ENCODE measurements around the gene TIMM23B.
"Not testable (repeated sequence)": the region's sequence is repeated elsewhere in the genome, so short reads cannot be mapped to it uniquely, and the experiment has no call there.

TIMM23B gene

GRCh38 chr10:49941447-49942338, at the start of gene TIMM23B, which contains the start of gene PARG:
Gene TIMM23B, plus strand, starts transcription at chr10:49942053. Its CDS starts 142 bp downstream, at chr10:49942195.
Gene PARG, minus strand, starts transcription at chr10:49942027. Its CDS starts 302 bp downstream, at chr10:49941725.
- peak; percentile 15 for DNase-seq

GRCh38 chr10:49899999-49900398, 41.9 kb upstream of the TIMM23B start:
- DNase-seq: not testable (repeated sequence)

GRCh38 chr10:49900406-49900805, 41.4 kb upstream of the TIMM23B start:
- not testable (repeated sequence) for DNase-seq

GRCh38 chr10:49903829-49904228, 38.0 kb upstream of the TIMM23B start:
- DNase-seq: not testable (repeated sequence)

GRCh38 chr10:49908290-49909080, 33.4 kb upstream of the TIMM23B start:
- not testable (repeated sequence) for DNase-seq

- DNase-seq: not testable (repeated sequence)
Observed at GRCh38 chr10:49910295-49910694, 31.6 kb upstream of the TIMM23B start.

GRCh38 chr10:49916451-49916850, 25.4 kb upstream of the TIMM23B start:
- DNase-seq: not testable (repeated sequence)

GRCh38 chr10:49917927-49918326, 23.9 kb upstream of the TIMM23B start:
- not testable (repeated sequence) for DNase-seq

- not testable (repeated sequence) for DNase-seq
Observed at GRCh38 chr10:49922041-49922440, 19.8 kb upstream of the TIMM23B start.

GRCh38 chr10:49923572-49923971, 18.3 kb upstream of the TIMM23B start:
- DNase-seq: not testable (repeated sequence)

GRCh38 chr10:49931276-49931675, 10.6 kb upstream of the TIMM23B start:
- DNase-seq: not testable (repeated sequence)

GRCh38 chr10:49931959-49932728, 9.7 kb upstream of the TIMM23B start:
- DNase-seq: not testable (repeated sequence)

GRCh38 chr10:49942339-49942705, 469 bp downstream of the TIMM23B start:
- DNase-seq: not testable (repeated sequence)

- DNase-seq: not testable (repeated sequence)
Observed at GRCh38 chr10:49943607-49944006, 1.8 kb downstream of the TIMM23B start.

- not testable (repeated sequence) for DNase-seq
Observed at GRCh38 chr10:49948142-49948541, 6.3 kb downstream of the TIMM23B start.

- DNase-seq: not testable (repeated sequence)
Observed at GRCh38 chr10:49948737-49949136, 6.9 kb downstream of the TIMM23B start.

- DNase-seq: peak; percentile 1
Observed at GRCh38 chr10:49952006-49952405, 10.2 kb downstream of the TIMM23B start.

- DNase-seq: not testable (repeated sequence)
Observed at GRCh38 chr10:49953122-49953521, 11.3 kb downstream of the TIMM23B start.

- DNase-seq: not testable (repeated sequence)
Observed at GRCh38 chr10:49970331-49970857, 28.5 kb downstream of the TIMM23B start.

- DNase-seq: not testable (repeated sequence)
Observed at GRCh38 chr10:49971466-49971865, 29.6 kb downstream of the TIMM23B start.

GRCh38 chr10:49972094-49972493, 30.2 kb downstream of the TIMM23B start:
- DNase-seq: not testable (repeated sequence)

GRCh38 chr10:49977756-49978155, 35.9 kb downstream of the TIMM23B start:
- not testable (repeated sequence) for DNase-seq

Measured in DMS79 treated with DMSO at 0.1 percent for 48 hours (cell line).